ENCODE data around the gene CRYL1.

DNA sequence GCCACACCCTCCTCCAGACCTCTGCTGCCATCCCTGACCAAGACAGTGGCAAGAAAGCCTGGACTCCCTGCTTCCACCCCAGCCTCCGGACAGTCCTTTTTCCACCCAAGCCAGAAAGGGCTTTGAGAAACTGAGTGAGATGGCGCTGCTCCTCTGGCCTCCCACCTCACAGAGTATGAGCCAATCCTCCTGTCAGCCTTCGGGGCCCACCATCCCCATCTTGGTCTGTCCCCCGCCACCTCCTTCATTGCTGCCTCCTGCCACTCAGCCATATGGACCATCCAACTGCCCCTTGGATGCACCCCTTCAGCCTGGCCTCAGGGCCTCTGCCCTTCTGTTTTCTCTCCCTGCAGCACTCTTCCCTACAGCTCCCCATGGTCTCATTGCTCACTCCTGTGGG lies 125.7 kb downstream of the CRYL1 start:
- TF ChIP-seq, protein P1, sequence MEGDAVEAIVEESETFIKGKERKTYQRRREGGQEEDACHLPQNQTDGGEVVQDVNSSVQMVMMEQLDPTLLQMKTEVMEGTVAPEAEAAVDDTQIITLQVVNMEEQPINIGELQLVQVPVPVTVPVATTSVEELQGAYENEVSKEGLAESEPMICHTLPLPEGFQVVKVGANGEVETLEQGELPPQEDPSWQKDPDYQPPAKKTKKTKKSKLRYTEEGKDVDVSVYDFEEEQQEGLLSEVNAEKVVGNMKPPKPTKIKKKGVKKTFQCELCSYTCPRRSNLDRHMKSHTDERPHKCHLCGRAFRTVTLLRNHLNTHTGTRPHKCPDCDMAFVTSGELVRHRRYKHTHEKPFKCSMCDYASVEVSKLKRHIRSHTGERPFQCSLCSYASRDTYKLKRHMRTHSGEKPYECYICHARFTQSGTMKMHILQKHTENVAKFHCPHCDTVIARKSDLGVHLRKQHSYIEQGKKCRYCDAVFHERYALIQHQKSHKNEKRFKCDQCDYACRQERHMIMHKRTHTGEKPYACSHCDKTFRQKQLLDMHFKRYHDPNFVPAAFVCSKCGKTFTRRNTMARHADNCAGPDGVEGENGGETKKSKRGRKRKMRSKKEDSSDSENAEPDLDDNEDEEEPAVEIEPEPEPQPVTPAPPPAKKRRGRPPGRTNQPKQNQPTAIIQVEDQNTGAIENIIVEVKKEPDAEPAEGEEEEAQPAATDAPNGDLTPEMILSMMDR (conservative IDR thresholded peaks at IDR 0.05) = no peak
- no peak for TF ChIP-seq ZFX (IDR thresholded peaks at IDR 0.05)

All from C4-2B (cell line).